Smooth muscle cell (in vitro differentiated cells): ENCODE data around the gene PARD3B. TPM values are rescaled to one million over a fixed set of nuclear protein-coding genes. Genes with fewer than 3 reads are reported as not detected.

Experiments
- DNase-seq: peaks from one replicate; lab custom pipeline; 2025; ENCODE audit not compliant: unreplicated experiment; lab: John Stamatoyannopoulos, UW
- H2AFZ ChIP-seq: fragments of 200-600 bp; sonication (generic); 2 replicates; pipeline ENCODE4 v1.6.0; 2016; ENCODE audit warnings: antibody characterized with exemption, low read depth, mild to moderate bottlenecking
- H3F3A ChIP-seq: fragments of 200-600 bp; sonication (generic); 2 replicates; pipeline ENCODE4 v1.6.0; 2017; ENCODE audit warnings: antibody characterized with exemption, low read depth
- H3K27ac ChIP-seq: fragments of 200-600 bp; sonication (generic); 2 replicates; pipeline ENCODE4 v1.5.1; 2016; ENCODE audit warnings: low read depth, mild to moderate bottlenecking
- H3K27me3 ChIP-seq: fragments of 200-600 bp; sonication (generic); 2 replicates; pipeline ENCODE4 v1.6.1; 2016; ENCODE audit warnings: low read depth, mild to moderate bottlenecking
- H3K36me3 ChIP-seq: fragments of 200-600 bp; sonication (generic); 2 replicates; pipeline ENCODE4 v1.5.1; 2016; ENCODE audit warnings: low read depth
- H3K4me1 ChIP-seq: fragments of 200-600 bp; sonication (generic); 2 replicates; pipeline ENCODE4 v1.5.1; 2016; ENCODE audit warnings: low read depth
- H3K4me2 ChIP-seq: fragments of 200-600 bp; sonication (generic); 2 replicates; pipeline ENCODE4 v1.6.0; 2016; ENCODE audit warnings: mild to moderate bottlenecking
- H3K4me3 ChIP-seq: fragments of 200-600 bp; sonication (generic); 2 replicates; pipeline ENCODE4 v1.5.1; 2016; ENCODE audit warnings: mild to moderate bottlenecking
- H3K79me2 ChIP-seq: fragments of 200-600 bp; sonication (generic); 2 replicates; pipeline ENCODE4 v1.6.0; 2016; ENCODE audit warnings: low read depth, mild to moderate bottlenecking
- H3K9ac ChIP-seq: fragments of 200-600 bp; sonication (generic); 2 replicates; pipeline ENCODE4 v1.6.0; 2016; ENCODE audit warnings: low read depth
- H3K9me3 ChIP-seq: fragments of 200-600 bp; sonication (generic); replicated peaks from 2 replicates; pipeline ENCODE4 v1.5.1; 2016; ENCODE audit warnings: low read depth
- H4K20me1 ChIP-seq: fragments of 200-600 bp; sonication (generic); 2 replicates; pipeline ENCODE4 v1.6.0; 2016; ENCODE audit warnings: low read depth
- WGBS: methylation state at CpG from one replicate; pipeline ENCODE4 v1.1.7; 2016; ENCODE audit warnings: low lambda C conversion rate; 5-methylcytosine and 5-hydroxymethylcytosine counted together
- polyA plus RNA-seq: library from polyadenylated mRNA; unstranded; fragments of >200 nt; fragmentation: Nextera tagmentation; extraction: Ambion mirVana; gene quantifications from 2 replicates; pipeline ENCODE4 v1.2.1, GENCODE V29; 2016
- total RNA-seq: library from RNA; depleted of rRNA; stranded (reverse); fragments of >200 nt; gene quantifications from 2 replicates; pipeline ENCODE4 v1.2.3, GENCODE V29; 2014
- TF ChIP-seq, protein P1 (sequence below): fragments of 200-600 bp; sonication (generic); IDR thresholded peaks from 2 replicates; pipeline ENCODE4 v1.5.1; 2017; ENCODE audit warnings: borderline replicate concordance, mild to moderate bottlenecking, antibody characterized with exemption; ENCODE audit not compliant: insufficient read depth, poor library complexity, severe bottlenecking

The PARD3B gene
- total and polyA plus RNA-seq, 2 experiments from 2014 or later = 3.3 to 12.2 TPM

DNA sequence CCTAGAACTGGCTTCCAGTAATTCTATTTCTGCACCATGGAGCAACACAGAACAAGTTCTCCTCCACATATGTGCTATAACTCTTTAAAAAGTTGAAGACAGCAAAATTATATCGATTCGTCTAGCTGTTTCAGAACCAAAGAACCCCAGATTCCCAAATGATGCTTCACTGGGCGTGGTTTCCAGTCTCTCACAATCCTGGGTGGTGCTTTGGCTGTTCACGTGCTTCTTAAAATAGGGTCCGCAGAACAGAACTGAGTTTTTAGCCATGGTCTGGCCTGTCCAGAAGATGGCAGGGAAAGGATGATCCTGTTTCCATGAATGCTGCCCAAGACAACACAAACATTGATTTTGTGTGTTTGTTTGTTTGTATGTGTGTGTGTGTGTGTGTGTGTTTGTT, 37.6 kb upstream of the PARD3B start:
- Histone ChIP-seq H2AFZ (no peak overlapping the region), H3K79me2 (no peaks in the 10 kb centered on the region), H3K9ac (no peak overlapping the region), H3K4me2 (no peak overlapping the region), H3K9me3 (no peaks in the 10 kb centered on the region), H3K4me1 (no peaks in the 10 kb centered on the region), H3K36me3 (no peaks in the 10 kb centered on the region), H3K4me3 (no peak overlapping the region), H3K27ac (no peak overlapping the region), H3K27me3 (no peaks in the 10 kb centered on the region), H4K20me1 (no peaks in the 10 kb centered on the region), H3F3A (no peaks in the 10 kb centered on the region)
- TF ChIP-seq, protein P1, sequence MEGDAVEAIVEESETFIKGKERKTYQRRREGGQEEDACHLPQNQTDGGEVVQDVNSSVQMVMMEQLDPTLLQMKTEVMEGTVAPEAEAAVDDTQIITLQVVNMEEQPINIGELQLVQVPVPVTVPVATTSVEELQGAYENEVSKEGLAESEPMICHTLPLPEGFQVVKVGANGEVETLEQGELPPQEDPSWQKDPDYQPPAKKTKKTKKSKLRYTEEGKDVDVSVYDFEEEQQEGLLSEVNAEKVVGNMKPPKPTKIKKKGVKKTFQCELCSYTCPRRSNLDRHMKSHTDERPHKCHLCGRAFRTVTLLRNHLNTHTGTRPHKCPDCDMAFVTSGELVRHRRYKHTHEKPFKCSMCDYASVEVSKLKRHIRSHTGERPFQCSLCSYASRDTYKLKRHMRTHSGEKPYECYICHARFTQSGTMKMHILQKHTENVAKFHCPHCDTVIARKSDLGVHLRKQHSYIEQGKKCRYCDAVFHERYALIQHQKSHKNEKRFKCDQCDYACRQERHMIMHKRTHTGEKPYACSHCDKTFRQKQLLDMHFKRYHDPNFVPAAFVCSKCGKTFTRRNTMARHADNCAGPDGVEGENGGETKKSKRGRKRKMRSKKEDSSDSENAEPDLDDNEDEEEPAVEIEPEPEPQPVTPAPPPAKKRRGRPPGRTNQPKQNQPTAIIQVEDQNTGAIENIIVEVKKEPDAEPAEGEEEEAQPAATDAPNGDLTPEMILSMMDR = no peak
- DNase-seq = no peak
- WGBS = 94% methylated on average over 5 of the region's 5 CpGs

DNA sequence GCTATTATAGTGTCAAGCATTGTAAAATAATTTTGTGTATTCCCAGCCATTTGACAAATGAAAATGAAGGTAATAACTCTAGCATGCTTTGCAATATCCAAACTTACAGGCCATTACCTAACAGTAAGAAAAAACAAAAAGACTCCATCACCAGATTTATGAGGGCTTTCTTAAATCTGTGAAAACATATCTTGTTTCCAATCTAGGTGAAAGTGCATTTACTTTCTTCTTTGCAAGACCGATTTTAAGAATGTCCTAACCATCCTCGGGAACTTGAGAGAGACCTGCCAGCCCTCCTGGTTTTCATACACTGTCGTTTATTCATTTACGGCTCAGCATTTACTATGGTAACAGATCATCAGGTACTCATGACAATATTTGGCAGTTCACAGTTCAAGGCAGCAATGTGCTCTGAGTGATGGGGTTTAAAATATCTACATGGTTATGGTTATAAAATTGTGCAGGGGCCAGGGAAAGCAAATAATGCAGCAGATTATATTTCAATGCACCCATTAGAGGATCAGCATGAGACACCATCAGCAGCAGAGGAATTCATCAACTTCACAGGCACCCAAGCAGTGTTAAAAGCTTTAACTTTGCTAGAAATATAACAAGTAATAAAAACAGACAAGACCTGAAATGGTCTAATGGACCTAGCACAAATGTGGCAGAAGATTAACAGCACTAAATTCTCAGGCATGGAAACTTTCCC, 34.4 kb upstream of the PARD3B start:
- no peak overlapping the region for H3K4me3 ChIP-seq
- no peaks in the 10 kb centered on the region for H3F3A ChIP-seq
- DNase-seq = no peak
- H2AFZ ChIP-seq = no peak overlapping the region
- no peaks in the 10 kb centered on the region for H3K4me1 ChIP-seq
- WGBS = 88% methylated on average over 4 of the region's 4 CpGs
- no peaks in the 10 kb centered on the region for H3K9me3 ChIP-seq
- H3K4me2 ChIP-seq = no peak overlapping the region
- H3K9ac ChIP-seq = no peak overlapping the region
- H3K79me2 ChIP-seq = no peaks in the 10 kb centered on the region
- H3K27ac ChIP-seq = no peak overlapping the region
- no peaks in the 10 kb centered on the region for H4K20me1 ChIP-seq
- no peaks in the 10 kb centered on the region for H3K27me3 ChIP-seq
- H3K36me3 ChIP-seq = no peaks in the 10 kb centered on the region
- TF ChIP-seq, protein P1 = no peak

DNA sequence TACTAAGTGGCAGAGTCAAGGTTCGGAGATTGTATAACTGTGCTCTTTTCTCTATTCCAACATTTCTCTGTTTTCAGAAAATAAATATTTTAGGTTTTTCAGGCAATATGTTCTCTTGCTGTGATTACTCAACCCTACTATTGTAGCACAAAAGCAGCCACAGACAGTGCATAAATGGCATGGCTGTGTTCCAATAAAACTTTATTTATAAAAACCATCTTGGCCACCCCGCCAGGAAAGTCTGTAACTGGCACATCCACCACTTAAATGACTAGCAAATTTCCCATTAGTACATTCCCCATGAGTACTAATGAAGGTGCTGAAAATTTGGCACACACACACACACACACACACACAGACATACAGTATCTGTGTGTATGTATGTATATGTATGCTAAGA, 30.8 kb upstream of the PARD3B start:
- WGBS = 93% methylated on average over 2 of the region's 2 CpGs
- Histone ChIP-seq H3F3A (no peaks in the 10 kb centered on the region), H4K20me1 (no peaks in the 10 kb centered on the region), H3K4me2 (no peak overlapping the region), H3K9ac (no peak overlapping the region), H3K9me3 (no peaks in the 10 kb centered on the region), H3K4me1 (no peaks in the 10 kb centered on the region), H2AFZ (no peak overlapping the region), H3K27ac (no peak overlapping the region), H3K36me3 (no peaks in the 10 kb centered on the region), H3K79me2 (no peaks in the 10 kb centered on the region), H3K27me3 (no peaks in the 10 kb centered on the region), H3K4me3 (no peak overlapping the region)
- DNase-seq = no peak
- TF ChIP-seq, protein P1 = no peak

DNA sequence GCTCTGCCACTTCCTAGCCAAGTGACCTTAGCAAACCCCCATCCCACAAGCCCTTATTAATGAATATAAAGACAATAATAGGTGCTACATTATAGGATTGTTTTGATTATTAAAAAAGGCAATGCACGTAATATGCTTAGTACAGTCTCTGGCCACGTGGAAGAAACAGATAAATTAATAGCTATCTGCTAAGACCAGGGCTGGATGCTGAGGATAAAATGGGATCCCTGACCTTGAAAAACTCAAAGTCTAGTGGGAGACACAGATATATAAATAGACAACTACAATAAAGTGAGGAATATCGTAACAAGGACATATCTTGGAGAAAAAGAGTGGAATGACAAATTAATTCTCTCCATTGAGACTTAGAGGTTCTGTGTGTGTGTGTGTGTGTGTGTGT, 29.9 kb upstream of the PARD3B start:
- H3K36me3 ChIP-seq = no peaks in the 10 kb centered on the region
- H3K4me2 ChIP-seq = no peak overlapping the region
- H3K27me3 ChIP-seq = no peaks in the 10 kb centered on the region
- no peaks in the 10 kb centered on the region for H4K20me1 ChIP-seq
- TF ChIP-seq, protein P1 = no peak
- H3K79me2 ChIP-seq = no peaks in the 10 kb centered on the region
- H2AFZ ChIP-seq = no peak overlapping the region
- no peaks in the 10 kb centered on the region for H3K4me1 ChIP-seq
- DNase-seq = no peak
- H3K27ac ChIP-seq = no peak overlapping the region
- no peaks in the 10 kb centered on the region for H3K9me3 ChIP-seq
- WGBS = 88% methylated on average over 3 of the region's 3 CpGs
- H3F3A ChIP-seq = no peaks in the 10 kb centered on the region
- no peak overlapping the region for H3K4me3 ChIP-seq
- H3K9ac ChIP-seq = no peak overlapping the region
